ENCODE results near the gene C7orf57.
"Not testable (repeated sequence)": the region's sequence is repeated elsewhere in the genome, so short reads cannot be mapped to it uniquely, and the experiment has no call there.

Gene C7orf57

DNA sequence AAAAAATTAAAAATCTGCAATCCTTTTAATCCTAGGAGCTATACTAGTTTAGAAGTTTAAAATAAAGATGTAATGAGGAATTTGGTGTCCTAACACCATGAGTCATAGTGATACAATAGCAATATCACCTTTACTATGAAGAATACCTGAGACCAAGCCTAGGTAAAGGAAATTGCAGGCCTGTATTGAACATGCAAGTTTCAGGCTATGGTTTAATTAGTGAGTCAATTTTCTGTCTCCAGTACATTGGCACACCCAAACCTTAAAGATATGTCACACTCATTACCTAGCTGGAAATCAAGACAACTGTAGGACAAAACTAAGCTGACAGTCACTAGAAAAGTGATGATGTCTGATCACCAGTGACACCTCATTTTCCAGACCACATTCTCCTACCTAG, 47.0 kb downstream of the C7orf57 start:
- not testable (repeated sequence) for H3K4me3 ChIP-seq (ENCODE audit: low read depth, low read length); DNase-seq (ENCODE audit: low read depth)

DNA sequence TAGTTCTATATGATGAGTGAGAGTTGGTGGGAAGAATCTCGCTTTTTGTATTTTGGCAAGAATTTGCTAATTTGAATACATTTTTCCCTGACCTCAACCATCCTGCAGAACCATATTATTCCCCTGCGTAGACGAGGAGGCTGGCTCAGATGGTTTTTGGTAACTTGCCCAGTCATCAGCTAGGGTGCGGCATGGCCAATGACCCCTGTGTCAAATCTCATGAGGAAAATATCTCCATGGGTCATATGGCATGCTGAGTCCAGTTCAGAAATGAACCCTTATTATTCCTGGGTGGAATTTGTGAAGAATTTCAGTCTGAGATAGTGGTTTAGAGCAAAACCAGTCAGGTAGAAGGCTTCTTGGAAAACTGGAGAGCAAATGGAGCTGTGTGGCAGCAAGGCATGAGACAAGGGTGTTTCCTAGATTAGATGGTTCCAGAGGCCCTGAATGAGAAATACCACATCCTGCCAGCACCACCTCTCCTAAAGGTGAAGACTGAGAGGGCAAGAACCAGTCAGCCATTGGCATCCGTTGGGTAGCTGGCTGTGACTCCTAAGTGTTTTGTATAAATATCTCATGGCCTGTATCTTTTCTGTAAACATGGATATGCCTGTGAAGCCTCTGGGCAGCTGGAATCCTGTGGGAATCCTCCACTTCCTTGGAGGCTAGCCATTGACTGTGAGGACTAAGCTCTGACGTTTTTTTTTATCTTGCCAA, 47.9 kb downstream of the C7orf57 start:
- DNase-seq (ENCODE audit: low read depth) = no peak

DNA sequence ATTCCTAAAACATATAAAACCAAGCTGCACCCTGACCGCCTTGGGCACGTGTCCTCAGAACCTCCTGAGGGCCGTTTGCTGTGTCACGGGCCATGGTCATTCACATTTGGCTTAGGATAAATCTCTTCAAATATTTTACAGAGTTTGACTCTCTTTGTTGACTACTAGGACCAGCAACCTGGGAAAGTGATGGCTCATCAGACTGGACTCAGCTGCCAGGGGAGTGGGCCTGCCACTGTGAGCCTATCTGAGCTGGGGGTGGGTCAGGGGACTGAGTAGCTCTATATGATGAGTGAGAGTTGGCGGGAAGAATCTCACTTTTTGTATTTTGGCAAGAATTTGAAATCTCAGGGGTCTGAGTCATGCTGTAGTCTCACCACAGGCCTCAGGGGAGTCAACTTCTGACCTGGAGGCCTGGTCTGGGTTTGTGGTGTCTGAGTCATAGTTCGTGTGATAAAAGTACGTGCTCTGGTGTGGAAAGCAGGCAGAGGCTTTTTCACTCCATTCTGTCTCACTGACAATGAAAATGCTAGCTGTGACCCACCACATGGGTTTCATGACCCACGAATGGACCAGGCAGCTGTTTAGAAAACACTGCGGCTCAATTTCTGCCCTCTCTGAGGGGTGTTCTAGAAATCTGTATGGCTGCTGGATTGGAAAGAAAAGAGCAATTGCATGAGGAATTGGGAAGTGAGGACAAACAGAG, 49.5 kb downstream of the C7orf57 start:
- peak; percentile 99 for DNase-seq (ENCODE audit: low read depth)
- no peak overlapping the region for H3K4me3 ChIP-seq (ENCODE audit: low read depth, low read length)

More for the DNA sequence above, 47.9 kb downstream of the C7orf57 start:
- H3K4me3 ChIP-seq (ENCODE audit: low read depth, low read length) = no peak overlapping the region

DNA sequence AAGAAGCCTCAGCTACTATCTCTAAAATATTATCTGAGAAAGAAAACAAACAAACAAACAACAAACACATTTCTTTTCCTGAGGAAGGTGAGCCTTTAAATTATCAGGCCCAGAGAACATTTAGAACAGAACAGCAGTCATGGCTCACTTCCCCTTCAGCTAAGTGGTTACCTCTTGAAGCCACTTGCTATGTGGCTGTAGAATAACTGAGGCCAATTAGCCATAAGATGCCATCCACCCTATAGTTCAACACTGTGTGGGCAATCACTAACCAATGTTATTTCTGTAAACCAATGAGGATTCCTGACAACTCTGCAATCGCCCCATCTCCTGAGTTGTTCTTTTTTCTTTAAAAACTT, 50.1 kb downstream of the C7orf57 start:
- no peak overlapping the region for H3K4me3 ChIP-seq (ENCODE audit: low read depth, low read length)
- no peak for DNase-seq (ENCODE audit: low read depth)

DNA sequence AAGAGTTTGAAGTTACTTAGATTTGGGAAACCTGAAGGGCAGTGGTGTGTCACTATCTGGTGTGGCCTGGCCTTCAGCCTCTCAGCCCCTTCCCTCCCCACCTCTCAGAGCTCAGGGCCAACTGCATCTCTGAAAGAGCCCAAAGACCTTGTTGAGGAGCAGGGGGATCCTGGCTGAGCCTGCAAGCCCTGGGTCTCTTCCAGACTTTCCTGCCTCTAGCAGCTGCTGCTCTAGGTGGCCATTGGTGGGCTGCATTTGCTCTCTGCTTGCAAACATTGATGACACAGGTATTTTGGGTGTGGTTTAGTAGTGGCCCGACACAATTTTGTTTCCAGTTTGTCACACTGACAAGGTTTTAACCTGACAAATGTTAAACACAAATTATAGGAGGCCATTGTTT, 50.6 kb downstream of the C7orf57 start:
- no peak overlapping the region for H3K4me3 ChIP-seq (ENCODE audit: low read depth, low read length)
- no peak for DNase-seq (ENCODE audit: low read depth)

DNA sequence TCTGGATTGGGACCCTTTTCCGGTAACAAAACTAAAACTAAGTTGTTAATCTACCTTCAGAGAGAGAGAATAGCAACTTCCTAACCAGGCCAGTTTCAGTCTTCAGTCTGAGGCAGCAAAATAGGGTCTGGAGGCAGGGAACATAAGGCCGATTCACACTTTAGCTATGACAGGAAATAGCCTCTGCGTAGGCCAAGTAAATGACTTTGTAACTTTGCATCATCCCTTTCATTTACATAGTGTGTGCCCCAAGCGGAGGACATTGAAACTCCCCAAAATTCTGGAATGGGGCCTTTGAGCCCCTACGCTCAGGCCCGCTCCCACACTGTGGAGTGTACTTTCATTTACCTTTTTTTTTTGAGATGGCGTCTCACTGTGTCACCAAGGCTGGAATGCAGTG, 52.0 kb downstream of the C7orf57 start:
- no peak overlapping the region for H3K4me3 ChIP-seq (ENCODE audit: low read depth, low read length)
- DNase-seq (ENCODE audit: low read depth) = peak; percentile 59

DNA sequence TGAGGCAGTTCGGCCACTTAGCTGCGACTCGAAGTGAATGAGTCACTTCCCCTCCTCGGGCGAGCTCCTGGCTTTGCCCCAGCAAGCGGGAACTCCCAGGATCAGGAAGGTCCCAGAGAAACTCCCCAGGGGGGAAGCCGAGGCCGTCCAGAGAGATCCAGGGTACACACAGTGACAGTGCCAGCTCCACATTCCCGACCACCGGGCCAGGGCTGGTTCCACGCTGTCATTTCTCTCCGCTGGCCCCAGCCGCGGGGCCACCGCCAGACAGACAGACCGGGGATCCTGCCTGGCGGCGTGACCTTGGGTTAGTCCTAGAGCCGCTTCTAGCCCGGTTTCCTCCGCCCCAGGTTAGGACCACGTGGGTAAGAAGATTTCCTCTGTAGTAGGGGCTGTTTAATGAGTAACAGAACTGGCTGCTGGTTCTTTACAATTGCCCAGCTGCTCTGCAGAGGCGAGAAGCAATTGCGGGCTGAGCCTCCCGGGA, 53.3 kb downstream of the C7orf57 start:
- peak; percentile 92 for DNase-seq (ENCODE audit: low read depth)
- peak overlapping the region; percentile 80 for H3K4me3 ChIP-seq (ENCODE audit: low read depth, low read length)

DNA sequence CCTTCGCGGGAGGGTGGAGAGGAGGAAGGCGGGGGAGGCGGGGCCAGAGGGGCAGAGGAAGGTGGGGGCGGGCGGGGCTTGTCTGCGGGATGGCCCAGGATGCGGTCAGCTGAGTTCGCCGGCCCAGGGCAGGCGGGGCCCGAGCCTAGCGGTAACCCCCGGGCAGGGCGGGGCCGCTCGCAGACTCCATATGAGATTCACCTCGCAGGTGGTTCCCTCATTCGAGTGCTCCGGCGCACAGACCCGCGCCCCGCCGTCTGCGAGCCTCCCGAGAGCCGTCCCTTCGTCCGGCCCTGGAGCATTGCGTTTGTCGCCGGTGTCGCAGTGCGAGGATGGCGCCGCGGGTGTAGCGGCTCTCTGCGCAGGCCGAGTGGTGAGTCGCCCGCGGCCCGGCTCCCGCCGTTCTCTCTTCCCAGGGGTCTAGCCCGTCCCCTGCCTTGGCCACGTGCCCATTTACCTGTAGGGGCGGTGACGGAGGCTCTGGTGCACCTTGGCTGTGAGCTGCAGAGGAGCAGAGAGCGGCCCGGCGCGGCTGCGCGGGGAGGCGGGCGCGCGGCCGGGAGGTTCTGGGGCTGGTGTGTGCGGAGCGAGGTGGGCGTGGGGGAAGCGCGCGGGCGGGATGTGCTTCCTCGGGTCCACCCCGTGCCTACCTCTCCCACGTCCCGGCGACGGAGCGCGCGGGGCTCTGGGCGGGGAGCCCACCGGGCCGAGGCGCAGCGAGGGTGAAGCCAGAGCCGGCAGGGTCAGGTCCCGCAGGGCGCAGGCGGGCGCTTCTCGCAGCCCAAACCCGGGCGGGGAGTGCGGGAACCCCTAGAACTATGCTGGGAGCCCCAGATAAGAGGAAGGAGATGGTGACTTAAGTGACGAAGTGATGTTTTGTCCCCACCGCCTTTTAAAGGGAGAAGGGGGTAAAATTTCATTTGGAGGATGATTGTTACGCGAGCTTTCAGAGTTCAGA, 54.0 kb downstream of the C7orf57 start, which contains the start of gene UPP1:
UPP1 (plus strand) TSS at position 220 of the 958 bp plus-strand sequence. CDS start 5,519 bp downstream, outside the sequence.
- no peak for DNase-seq (ENCODE audit: low read depth)
- peak within 1 kb of the TSS; percentile 80 for H3K4me3 ChIP-seq (ENCODE audit: low read depth, low read length)

DNA sequence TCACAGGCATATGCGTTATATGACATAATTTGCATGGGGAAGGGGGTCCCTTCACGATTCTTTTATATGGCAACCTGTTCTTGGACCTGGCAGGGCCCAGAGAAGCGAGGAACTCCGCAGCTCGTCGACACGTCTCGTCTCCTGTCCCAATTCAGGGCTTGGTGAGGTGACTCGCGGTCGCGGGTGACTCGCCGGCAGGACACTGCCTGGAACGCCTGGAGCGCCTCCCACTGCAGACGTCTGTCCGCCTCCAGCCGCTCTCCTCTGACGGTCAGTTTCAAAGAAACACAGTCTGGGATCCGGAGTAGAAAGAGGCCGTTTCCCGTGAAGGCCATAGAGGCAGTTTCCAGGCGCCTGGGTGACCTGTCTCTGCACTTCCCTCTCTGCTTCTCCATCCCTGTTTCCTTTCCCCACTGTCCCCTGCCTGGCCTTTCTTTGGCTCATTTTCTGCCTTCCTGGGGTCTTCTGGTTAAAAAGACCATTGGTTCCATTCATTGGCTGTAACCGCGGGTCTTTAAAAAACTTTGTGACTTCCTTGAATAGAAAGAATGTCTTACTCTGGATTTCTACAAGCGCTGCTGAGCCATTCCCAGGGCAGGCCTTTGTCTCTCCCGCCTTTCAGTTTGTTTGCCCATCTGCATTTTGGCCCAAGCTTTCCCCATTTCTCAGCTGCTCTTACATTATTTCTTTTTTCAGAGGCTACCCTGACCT, 54.9 kb downstream of the C7orf57 start:
- DNase-seq (ENCODE audit: low read depth) = no peak

DNA sequence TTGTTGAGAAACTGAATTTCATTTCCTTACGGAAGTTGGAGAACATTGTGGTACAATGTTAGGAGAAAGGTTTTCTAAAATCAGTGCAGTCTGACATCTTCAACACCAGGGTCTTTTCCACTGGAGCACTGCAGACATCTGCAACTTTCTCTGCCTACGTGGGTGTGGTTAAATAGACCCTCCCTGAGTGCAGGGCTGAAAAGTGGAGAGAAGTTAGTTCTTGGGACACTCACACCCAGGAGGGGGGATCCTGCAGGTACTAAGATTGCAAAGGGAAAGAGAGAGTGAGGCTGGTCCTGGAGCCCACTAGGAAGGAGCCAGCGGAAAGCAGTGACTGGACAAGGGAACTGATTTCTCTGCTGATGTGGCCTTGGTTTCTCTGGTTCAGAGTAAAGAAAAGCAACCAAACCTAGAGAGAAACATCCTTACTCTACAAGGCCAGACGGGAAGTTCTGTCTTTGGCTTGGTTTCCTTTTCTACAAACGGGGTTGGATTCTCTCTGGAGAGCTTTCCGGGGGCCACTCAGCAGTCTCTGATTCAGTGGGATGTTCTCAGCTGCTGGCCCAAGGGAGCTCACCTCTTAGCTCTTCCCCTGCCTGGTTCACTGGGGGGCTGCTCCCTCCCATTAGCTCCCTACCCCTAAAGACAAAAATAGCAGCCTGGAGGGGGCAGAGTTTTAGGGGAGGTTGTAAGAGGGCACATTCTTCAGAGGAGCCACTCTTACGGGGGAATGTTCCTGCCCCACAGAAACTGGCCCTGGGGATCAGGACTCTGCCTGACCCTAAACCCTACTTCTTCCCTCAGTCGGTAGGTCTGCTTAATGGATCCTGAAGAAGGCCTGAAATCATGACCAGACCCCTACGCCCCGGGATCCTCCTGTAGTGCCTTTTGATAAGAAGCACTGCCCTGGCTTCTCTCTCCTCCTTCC, 56.4 kb downstream of the C7orf57 start:
- H3K4me3 ChIP-seq (ENCODE audit: low read depth, low read length) = no peak overlapping the region
- DNase-seq (ENCODE audit: low read depth) = no peak

More for the DNA sequence above, 54.9 kb downstream of the C7orf57 start:
- H3K4me3 ChIP-seq (ENCODE audit: low read depth, low read length) = peak overlapping the region; percentile 80

DNA sequence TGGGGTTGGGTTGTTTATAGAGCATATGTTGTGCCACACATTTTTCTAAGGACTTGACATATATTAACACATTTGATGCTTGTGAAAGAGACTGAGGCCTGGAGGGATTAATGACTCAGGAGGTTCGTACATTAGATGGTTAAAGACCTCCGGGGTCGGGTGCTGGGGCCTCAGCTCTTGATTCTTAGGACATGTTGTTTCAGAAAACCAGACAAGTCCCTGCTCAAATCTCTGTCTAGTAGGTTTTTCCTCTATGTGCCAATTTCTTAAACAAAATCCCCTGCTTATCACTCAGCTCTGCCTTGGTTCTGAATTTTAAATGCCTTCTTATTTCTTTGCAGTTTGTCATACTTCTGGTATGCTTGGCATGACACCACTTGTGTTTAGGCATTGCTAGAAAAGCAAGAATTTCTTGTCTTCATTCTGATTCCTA, 59.5 kb downstream of the C7orf57 start:
- H3K4me3 ChIP-seq (ENCODE audit: low read depth, low read length) = no peak overlapping the region
- DNase-seq (ENCODE audit: low read depth) = no peak

DNA sequence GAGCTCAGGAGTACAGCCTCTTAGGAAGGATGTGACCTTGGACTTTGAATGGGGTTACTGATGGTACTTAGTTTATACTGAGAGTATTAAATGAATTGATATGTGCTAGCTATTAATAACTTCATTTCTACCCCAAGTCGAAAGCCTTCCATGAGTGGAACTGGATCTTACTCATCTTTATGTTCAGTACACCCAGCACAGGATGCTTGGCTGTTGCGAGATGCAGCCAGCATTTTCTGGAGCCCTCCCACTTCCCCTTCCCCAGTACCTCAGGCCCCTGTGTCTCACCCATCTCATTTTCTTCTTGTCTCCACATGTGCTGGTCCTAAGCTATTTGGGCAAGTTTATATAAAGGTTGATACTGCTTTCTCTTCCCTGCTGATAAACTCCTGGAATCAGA, 60.9 kb downstream of the C7orf57 start:
- no peak overlapping the region for H3K4me3 ChIP-seq (ENCODE audit: low read depth, low read length)
- no peak for DNase-seq (ENCODE audit: low read depth)

DNA sequence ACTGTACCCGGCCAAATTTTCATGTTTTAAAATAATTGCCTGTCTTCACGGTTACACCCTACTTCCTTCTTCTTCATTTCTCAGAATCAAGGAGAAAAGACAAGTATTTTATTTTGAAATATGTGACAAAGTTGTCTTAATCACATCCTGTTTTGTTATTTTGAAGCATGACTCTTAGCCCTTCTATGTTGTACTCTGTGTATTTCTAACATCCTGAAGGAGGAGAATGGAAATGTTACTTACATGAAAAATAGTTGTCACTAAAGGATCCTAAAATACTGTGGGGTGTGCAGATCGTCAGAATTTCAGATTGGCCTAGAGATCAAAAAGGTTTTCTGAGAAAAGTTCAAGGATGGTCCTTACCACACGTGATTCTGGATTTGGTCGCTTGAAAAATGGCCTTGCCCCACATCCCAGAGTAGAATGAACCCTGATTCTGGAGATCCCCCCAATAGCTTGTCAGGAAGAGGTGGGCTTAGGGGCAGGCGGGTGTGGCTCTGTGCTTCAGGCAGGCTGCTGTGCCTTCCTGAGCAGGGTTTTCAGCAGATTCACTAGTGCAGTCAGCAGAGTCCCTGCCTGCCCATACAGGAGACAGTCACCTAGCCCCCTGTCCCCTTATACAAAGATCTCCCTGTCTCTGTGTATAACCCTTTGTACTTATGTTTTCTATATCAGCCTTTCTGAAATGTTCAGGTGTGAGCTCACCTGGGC, 62.3 kb downstream of the C7orf57 start:
- DNase-seq (ENCODE audit: low read depth) = no peak
- no peak overlapping the region for H3K4me3 ChIP-seq (ENCODE audit: low read depth, low read length)

DNA sequence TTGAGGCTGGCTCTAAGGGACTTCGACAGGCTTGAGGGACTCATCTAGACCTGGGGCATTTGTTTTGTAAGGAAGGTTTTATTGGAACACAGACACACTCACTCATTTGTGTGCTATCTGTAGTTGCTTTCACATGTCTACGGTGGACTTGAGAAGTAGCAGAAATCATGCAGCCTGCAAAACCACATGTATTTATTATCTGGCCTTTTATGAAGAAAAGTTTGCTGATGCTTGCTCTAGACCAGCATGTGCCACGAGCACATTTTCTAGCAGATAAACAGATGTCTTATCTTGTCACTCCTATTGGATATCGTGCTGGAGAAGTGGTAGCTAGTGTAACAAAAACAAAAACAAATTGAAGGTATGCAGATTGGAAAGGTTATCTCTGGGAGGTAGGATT, 63.5 kb downstream of the C7orf57 start:
- no peak for DNase-seq (ENCODE audit: low read depth)
- H3K4me3 ChIP-seq (ENCODE audit: low read depth, low read length) = no peak overlapping the region

DNA sequence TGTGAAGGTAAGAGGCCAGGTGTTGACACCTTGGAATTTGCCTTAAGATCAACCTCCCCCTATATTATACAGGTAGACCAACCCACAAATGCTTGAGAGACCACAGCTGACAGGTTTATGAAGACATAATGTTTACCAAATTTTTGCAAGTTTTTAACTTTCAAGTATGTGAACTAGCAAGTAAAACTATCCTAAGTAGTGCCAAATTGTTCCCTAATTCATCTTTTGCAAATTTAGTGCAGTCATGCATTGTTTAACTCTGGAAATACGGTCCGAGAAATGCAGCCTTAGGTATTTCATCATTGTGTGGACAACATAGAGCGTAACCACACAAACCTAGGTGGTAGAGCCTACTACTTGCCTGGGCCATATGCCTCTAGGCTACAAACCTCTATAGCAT, 64.4 kb downstream of the C7orf57 start:
- DNase-seq (ENCODE audit: low read depth) = no peak
- H3K4me3 ChIP-seq (ENCODE audit: low read depth, low read length) = no peak overlapping the region

DNA sequence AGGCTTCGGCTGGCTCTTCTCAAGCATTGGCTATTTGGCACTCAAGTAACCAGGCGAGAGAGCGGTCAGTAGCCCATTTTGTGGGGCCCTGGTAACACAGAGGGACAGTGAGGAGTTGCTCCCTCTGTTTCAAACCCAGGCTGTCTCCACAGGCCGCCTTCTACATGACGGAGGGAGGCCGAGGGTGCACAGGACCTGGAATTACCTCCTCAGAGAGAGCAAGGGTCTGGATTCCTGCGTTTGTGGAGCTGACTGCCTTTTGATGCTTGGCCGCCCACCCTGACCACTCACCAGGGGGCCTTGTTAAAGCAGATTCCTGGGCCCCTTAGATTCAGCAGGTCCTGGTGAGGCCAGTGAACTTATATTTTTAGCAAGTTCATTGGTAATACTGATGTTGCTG, 66.0 kb downstream of the C7orf57 start:
- DNase-seq (ENCODE audit: low read depth) = no peak
- H3K4me3 ChIP-seq (ENCODE audit: low read depth, low read length) = no peak overlapping the region

DNA sequence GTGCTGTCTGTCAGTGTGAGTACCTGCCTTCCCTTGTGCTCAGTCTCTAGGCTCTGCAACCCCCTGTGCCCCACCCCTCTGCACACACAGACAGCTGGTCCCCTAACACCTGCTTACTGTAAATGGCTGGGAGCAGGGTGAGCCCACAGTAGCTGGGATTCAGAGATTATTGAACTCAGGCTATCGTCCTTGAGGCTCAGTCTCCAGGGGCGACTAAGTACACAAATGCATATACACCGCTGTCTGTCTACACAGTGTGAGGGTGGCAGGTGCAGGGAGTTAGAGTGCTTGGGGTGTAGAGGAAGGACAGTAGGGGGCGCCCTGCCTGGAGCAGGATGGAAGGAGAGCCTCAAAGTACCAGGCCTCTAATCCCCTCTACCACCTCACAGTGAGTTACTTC, 66.6 kb downstream of the C7orf57 start:
- H3K4me3 ChIP-seq (ENCODE audit: low read depth, low read length) = no peak overlapping the region
- no peak for DNase-seq (ENCODE audit: low read depth)

DNA sequence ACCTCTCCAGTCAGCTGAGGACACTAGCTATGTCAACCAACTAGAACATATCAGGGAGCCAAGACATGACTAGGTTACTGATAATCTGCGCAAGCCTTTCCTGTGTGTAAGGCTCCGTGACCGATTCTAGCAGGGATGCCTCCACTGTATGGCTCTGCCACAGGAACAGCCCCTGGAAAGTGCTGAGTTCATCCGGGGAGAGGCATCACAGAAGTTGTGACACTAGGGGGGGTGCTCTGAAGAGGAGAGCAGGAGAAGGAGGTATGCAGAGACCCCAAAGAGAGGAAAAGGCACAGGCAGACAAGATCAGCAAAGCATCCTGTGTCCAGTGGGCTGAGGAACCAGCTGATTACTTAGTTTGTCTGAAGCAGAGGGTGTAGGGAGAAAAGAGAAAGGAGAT, 67.2 kb downstream of the C7orf57 start:
- no peak for DNase-seq (ENCODE audit: low read depth)
- H3K4me3 ChIP-seq (ENCODE audit: low read depth, low read length) = no peak overlapping the region
